GM19099 (cell line): ENCODE data around the gene MZT1.
A peak's percentile ranks its signal among the peaks of the same experiment; 100 is the strongest.

Experiments used
- POLR2A ChIP-seq: IDR thresholded peaks from 3 replicates; pipeline ENCODE4 v1.6.1; 2011; ENCODE audit warnings: low read depth; ENCODE audit not compliant: insufficient read length; ENCODE audit errors: extremely low read depth

MZT1 gene

GRCh38 chr13:72727417-72728289, at the start of gene MZT1, which contains the start of gene BORA:
MZT1 (minus strand) TSS chr13:72727629; CDS start chr13:72727602, 27 bp downstream.
BORA (plus strand) TSS chr13:72727923; CDS start chr13:72728941, 1,018 bp downstream.
- peak; percentile 89 for TF ChIP-seq POLR2A

- TF ChIP-seq POLR2A, result no peak
Measured at GRCh38 chr13:72774019-72774418, 46.6 kb upstream of the MZT1 start.

GRCh38 chr13:72763411-72763810, 36.0 kb upstream of the MZT1 start:
- TF ChIP-seq POLR2A, result no peak

- TF ChIP-seq POLR2A, result no peak
Measured at GRCh38 chr13:72760189-72760588, 32.8 kb upstream of the MZT1 start.

GRCh38 chr13:72757792-72758535, 30.5 kb upstream of the MZT1 start:
- TF ChIP-seq POLR2A, result no peak

GRCh38 chr13:72754111-72754510, 26.7 kb upstream of the MZT1 start:
- TF ChIP-seq POLR2A, result no peak

- no peak for TF ChIP-seq POLR2A
Measured at GRCh38 chr13:72751220-72751619, 23.8 kb upstream of the MZT1 start.

- no peak for TF ChIP-seq POLR2A
Measured at GRCh38 chr13:72745260-72745659, 17.8 kb upstream of the MZT1 start.

- TF ChIP-seq POLR2A, result no peak
Measured at GRCh38 chr13:72740015-72740414, 12.6 kb upstream of the MZT1 start.

GRCh38 chr13:72737033-72737432, 9.6 kb upstream of the MZT1 start:
- no peak for TF ChIP-seq POLR2A

GRCh38 chr13:72728290-72728605, 819 bp upstream of the MZT1 start:
- no peak for TF ChIP-seq POLR2A

GRCh38 chr13:72726726-72727416, 558 bp downstream of the MZT1 start:
- TF ChIP-seq POLR2A, result no peak

GRCh38 chr13:72716776-72717175, 10.7 kb downstream of the MZT1 start:
- TF ChIP-seq POLR2A, result no peak

- no peak for TF ChIP-seq POLR2A
Measured at GRCh38 chr13:72700509-72700908, 26.9 kb downstream of the MZT1 start.

- TF ChIP-seq POLR2A, result no peak
Measured at GRCh38 chr13:72698164-72698563, 29.3 kb downstream of the MZT1 start.

- no peak for TF ChIP-seq POLR2A
Measured at GRCh38 chr13:72696579-72696978, 30.9 kb downstream of the MZT1 start.

GRCh38 chr13:72694314-72694713, 33.1 kb downstream of the MZT1 start:
- no peak for TF ChIP-seq POLR2A
